GM21447 (cell line): ENCODE results near the gene FRMD5.

ENCODE experiments used
- ATAC-seq: cut with Tn5 transposase; IDR thresholded peaks from one replicate; pipeline ENCODE4 v1.9.1; 2021; ENCODE audit not compliant: unreplicated experiment

The FRMD5 gene

DNA sequence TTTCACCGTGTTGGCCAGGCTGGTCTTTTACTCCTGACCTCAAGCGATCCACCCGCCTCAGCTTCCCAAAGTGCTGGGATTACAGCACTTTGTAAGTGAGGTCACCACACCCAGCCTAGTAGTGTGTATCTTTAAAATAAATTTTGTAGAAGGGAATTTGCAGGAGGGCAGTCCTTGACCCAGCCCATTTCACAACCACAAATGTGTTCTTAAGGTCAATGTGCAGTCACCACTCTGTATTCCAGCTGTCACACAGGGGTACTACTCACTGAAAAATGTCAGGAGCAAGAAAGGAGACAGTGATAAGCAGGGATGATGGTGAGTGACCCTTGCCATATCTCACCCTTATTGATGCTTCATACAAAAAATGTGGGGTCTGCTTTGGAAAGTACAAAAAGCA is 98.5 kb downstream of the FRMD5 start:
- no peak for ATAC-seq

DNA sequence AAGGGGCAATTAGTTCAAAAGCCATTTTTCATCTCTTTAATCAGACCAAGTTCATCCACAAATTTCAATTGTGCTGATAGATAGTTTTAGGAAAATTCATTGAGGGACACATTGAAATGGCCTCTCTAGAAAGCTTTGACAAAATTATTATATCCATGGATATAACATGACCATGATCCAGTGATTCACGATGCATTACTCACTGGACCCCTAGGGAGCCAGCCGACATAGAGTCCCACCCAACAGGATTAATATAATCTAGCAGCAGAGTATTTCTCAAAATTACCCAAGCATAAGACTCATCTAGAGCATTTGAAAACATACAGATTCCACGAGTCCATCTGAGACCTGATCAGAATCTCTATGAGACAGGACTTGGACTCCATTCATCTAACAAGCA is 100.3 kb downstream of the FRMD5 start:
- no peak for ATAC-seq

DNA sequence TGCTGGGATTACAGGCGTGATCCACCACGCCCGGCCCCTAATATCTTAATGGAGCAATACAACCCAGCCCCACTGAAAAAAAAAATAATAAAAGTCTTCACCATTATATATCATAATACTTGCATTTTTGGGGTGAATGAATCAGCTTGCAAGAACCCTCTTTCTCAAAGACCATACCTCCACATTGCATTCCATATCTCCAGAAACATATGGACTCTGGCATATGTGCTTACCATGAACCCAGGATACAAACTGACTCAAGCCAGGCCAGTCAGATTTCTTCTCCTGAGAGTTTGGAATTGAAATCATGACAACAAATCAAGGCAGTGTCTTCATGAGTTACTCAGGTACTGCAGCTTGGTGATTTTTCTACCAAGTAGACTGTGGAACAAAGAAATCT is 101.2 kb downstream of the FRMD5 start:
- ATAC-seq = no peak

DNA sequence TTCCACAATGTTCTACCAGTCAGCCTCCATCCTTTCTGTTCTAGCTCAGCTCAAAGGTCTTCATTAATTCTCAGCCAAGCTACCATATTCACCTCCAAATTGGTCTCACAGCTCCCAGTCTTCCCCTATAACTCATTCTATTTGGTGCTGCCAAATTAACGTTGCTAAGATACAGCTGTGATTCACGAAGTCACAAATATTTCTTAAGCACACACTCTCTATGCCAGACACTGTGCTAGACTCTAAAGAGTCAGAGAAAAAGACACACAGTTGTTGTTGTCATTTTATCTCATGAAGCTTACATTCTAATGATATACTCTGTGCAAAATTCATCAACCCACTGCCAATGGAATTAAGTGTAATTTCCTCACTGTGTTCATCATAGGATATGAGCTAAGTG is 102.8 kb downstream of the FRMD5 start:
- ATAC-seq = no peak

DNA sequence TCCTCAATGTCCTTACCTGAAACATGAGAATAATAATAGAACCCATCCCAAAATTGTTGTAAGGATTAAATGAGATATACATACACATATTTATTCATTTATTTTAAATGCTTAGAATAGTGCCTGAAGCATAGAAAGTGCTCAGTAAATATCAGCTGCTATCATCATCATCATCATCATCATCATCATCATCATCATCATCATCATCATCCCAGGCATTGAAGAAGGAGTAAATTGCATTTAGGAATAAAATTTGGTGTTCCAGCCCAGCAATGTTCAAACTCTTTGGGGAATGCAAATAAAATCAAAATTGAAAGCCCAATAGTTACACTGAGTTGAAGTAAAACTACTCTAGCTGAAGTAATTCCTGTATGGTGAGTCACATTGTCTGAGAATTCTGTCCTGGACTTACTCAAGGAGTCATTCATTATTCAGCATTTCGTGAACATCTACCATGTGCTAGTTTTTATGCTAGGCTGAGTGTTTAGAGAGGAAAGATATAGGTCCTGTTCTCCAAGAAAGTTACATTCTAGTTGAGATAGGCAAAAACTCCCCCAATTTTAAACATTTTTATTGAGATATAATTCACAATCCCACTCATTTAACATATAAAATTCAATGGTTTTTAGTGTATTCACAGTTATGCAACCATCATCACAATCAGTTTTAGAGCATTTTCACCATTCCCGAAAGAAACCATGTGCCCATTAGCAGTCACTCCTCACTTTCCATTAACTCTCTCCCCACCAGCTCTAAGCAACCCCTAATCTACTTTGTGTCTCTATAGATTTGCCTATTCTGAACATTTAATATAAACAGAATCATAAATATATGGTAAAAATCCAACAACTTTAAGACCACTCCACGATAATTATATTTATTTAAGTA is 107.2 kb downstream of the FRMD5 start:
- ATAC-seq = no peak

DNA sequence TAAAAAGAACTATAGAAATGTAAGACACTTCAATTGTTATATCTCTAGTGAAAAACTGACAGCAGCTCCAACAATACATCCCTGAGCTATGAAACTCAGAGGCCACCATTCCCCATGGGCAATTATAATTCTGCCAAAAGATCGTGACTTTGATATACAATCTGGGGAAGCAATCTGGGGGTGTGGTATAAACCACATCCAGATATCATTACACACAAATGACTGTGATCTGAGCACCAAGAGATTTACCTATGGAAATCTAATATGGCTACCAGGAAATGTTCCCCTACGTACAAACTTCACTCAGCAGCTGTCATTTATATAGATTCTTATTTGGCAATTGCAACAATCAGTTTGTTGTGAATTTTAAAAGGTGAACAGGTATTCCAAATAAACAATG is 110.3 kb downstream of the FRMD5 start:
- no peak for ATAC-seq

DNA sequence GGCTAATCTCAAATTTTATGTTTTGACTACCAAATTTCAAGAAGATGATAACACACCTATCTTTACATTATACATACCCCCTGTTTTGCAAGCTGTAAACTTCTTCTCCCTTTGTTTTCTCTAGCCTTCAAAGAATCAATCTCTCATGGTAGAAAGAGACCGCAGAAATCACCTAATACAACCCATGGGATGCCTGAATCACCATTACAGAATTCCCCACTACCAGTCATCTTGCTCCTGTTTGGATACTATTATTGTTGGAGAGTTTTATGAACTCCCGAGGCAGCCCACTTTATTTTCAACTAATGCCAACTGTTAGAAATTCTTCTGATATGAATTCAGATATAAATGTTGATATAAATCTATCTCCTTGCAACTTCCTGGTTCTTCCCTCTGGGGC is 110.9 kb downstream of the FRMD5 start:
- no peak for ATAC-seq

DNA sequence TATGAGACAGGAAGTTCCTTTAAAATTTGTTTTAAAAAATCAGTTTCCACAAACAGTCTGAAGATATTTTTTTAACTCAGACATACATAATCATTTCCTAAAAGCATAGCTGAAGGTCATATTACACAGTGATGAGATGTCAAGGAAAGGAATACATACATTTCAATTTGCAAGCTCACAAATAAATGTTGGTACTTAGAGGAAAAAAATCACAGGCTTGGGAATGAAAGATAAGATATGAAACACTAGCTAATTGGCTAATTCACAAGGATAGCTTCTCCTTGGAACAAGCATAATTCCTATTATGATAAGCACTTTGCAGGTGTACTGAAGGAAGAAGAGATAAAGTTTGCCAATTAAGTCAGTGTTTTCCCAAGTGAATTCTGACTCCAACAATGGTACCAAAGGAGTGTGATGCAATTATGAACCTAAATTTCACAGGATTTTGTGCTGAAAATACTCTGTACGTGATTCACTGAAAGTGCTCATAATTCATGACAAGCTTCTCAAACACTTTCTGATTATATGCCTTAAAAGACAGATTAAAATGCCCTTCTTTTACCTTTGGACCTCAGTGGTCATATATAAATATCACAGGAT is 112.4 kb downstream of the FRMD5 start:
- no peak for ATAC-seq

DNA sequence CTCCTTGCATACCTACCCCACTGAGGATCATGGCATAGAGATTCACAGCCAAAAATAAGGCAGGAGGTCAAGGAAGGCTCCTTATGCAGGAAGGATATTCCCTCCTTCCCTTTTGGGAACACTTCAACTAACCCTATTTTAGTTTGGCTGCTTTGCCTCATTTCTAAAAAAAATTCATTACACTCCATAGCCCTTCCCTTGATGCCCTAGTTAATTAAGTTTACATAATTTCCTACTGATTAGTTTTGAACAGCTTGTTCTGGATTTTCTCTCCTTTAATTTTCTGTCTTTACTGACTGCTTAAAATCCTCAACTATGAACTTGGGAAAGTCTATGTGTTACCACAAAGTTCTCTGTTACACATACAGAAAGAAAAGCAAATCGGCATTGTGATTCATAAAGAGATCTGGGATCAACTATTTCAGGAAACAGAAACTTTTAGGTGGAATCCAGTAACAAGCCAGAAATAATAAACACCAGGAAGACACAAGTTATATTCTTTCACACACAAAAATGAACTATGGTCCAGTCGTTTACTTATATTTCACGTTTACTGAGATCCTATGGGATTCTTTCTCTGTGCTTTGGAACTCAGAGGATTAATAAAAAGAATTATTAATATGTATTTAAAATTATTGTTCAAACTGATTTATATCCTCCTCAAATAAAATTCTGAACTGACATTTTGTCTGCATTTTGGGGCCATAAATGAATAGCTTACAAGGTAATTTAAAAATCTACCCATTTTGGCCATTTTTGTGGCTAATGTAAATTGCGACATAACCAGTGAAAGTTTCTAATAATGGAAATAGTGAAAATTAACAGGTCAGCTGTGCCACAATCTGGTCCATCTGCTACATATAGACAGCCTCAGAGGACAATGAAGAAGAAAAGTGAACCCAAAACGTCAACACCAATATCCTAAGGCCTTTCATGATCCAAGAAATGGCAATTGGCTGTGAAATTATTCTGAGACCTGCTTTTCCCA is 113.8 kb downstream of the FRMD5 start:
- no peak for ATAC-seq

DNA sequence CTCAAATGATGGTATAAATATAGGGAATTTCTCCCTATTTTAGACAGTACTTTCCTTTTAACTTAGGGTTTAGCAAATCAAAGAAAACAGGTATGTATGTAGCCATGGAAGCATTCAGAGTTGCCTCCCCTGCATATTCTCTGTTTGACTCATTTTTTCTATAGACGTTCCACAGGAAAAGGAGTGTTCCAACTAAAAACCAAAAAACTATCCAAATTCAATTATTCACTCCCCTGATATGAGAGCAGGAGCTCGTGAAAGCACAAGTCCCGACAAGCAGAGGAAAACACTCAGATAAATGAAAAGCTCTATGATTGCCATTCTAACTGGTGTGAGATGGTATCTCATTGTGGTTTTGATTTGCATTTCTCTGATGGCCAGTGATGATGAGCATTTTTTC is 119.5 kb downstream of the FRMD5 start:
- ATAC-seq = no peak

DNA sequence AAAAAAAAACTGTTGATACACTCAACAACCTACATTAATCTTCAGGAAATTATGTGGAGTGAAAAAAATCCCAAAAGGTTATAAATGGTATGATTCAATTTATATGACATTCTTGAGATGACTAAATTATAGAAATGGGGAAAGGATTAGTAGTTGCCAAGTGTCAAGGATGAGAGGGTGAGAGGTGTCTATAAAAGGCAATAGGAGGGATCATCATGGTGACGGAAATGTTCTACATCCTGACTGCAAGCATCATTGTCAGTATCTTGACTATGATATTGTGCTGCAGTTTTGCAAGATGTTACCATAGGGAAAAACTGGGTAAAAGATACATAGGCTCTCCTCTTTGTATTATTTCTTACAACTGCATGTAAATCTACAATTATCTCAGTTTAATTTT is 125.6 kb downstream of the FRMD5 start:
- ATAC-seq = no peak

DNA sequence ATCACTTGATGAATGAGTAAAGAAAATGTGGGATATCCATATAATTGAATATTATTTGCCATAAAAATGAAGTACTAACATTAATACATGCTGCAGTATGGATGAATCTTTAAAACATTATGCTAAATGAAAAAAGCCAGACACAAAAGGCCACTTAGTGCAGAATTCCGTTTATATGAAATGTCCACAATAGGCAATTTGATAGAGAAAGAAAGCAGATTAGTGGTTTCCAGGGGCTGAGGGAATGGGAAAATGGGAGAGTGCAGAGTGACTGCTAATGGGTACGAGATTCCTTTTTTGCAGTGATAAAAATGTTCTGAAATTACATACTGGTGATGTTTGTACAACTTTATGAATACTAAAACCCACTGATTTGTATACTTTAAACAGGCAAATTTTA is 126.7 kb downstream of the FRMD5 start:
- ATAC-seq = no peak

DNA sequence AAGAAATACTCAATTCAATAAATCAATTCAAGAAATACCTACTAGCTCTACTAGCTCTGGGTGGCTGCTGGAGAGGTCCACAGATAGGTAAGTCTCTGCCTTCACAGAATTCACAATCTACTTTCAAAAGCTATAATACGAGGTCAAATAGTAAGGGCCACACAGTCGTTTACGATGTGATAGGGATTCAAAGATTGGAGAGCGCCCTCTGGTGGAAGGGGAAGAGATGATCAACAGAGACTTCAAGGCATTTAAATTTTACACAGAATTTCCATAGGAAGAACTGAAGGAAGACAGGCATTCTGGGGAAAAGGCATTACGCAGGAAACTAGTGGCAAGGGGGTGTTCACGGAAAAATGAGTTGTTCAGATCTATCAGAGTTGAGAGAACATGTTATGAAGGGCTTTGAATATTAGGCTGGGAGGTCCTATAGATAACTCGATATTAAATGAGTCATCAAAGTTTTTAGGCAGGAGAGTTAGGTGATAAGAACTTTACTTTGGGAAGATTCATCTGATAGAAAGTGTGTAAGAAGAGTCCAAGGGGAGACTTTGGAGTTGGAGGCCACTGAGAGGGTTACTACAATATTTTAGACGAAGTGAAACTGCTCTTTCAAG is 128.8 kb downstream of the FRMD5 start:
- ATAC-seq = no peak

DNA sequence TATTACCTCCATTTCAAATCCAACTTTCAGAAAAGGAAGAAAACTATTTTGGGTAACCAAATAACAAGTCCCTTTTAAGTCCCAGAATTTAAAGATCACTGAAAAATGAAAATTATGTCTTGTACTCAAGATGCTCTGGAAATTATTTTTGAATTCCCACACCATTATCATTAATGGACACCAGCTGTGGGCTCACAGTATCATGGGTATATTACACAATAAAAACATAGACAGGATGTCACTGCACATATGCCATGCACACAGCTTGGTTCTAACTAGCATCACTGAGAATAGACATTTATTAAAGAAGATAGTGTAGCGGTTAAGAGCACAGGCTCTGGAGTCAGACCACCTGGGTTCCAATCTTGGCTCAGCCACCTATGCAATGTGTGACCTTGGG is 130.4 kb downstream of the FRMD5 start:
- no peak for ATAC-seq

DNA sequence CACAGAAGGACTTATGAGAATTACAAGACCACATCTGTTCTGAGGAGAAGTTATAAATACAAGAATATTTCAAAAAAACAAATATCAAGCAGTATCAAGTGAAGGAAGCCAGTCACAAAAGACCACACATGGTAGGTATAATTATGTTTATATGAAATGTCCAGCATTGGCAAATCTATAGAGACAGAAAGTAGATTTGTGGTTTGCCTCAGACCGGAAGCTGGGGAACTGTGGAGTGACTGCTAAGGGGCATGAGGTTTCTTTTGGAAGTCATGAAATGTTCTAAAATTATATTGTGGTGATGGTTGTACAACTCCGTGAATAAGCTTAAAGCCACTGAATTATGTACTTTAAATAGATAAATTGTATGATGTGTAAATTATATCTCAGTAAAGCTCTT is 136.9 kb downstream of the FRMD5 start:
- no peak for ATAC-seq

DNA sequence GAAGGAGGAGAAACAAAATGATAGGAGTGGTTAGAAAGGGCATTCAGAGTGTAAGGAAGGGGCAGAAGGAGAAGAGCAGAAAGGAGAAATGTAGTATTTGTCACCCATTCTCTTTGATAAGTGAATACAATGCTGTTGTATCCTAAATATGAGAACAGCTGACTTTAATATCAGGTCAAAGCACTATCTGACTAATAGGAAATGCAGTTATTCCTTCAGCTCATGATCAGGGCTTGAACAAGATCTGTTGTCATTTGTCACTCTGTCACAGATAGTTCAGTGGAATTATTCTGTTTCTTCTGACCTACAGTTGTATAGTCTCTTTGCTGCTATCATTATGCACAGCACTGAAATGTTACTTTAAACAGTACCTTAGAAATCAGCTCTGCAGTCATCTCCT is 149.4 kb downstream of the FRMD5 start:
- ATAC-seq = no peak

DNA sequence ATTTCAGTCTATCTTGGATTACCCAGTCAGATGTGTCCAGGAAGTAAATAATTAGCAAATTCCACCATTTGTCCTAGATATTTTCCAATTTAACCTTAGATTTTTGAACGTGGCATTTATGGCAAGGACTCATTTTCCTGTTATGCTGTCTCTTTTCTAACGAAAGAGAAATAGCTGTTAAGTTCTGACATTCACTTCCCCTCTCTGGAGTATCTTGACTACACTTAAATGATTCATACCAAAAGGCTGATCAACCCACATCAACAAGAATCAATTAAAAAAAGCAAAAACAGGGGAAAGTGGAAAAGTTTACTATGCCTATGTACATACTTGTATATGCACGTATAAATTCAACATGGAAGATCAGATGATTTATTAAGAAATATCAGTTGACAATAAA is 149.9 kb downstream of the FRMD5 start:
- ATAC-seq = no peak

DNA sequence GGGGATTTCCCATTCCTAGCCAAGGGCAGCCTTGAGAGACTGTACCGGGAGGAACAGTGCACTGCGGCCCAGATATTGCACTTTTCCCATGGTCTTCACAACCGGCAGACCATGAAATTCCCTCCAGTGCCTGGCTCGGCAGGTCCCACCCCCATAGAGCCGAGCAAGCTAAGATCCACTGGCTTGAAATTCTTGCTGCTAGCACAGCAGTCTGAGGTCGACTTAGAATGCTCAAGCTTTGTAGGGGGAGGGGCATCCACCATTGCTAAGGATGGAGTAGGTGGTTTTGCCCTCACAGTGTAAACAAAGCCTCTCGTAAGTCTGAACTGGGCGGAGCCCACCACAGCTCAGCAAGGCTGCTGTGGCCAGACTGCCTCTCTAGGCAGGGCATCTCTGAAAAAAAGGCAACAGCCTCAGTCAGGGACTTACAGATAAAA is 156.3 kb downstream of the FRMD5 start:
- no peak for ATAC-seq

DNA sequence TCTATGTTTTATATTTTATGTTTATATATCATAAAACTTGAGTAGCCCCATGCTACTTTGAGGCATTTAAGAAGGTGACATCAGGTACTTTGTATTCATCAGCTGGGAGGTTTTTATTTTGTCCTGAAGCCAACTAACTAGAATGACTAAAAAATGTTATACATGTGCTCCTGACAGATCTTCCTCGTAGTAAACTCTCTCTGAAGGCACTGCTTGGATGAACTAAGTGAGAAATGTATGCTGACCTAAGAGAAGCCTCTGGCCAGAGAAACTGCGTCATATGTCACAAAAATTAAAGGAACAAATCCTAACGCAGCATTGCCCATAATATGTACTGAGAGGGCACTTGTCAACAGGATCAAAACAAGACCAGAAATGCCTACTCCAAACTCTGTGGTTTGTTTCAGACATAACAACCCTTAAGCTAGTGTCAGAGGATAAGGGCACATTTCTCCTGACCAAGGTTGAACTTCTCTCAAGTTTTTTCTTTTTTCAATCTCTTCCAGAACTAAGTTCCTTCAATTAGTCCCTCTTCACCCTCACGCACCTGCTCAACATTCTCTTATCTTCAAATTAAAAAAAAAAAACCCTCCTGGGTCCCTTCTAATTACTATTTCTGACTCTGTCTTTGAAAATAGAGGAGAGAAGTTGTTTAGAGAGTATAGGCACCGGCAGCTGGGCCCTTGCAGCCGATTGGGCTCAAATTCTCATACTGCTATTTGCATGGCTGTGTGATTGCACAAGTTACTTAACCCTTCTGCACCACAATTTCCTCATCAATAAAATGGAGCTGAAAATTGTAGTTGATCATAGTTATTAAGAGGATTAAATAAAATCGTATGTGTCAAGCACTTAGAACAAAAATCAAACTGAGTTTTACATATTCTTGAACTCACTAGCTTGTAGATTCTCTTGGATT is 159.0 kb downstream of the FRMD5 start:
- ATAC-seq = no peak
